Brain pericyte (primary cell): ENCODE results near the gene NRXN3.

Source experiments
- DNase-seq: peaks from one replicate; pipeline ENCODE4 v3.0.0-alpha.2; 2012; ENCODE audit warnings: low read depth, low spot score

NRXN3 gene

GRCh38 chr14:78637489-78637888, 467.3 kb downstream of the NRXN3 start:
- no peak for DNase-seq

- no peak for DNase-seq
Observed at GRCh38 chr14:78637908-78638475, 467.8 kb downstream of the NRXN3 start.

GRCh38 chr14:78638926-78639325, 468.8 kb downstream of the NRXN3 start:
- no peak for DNase-seq

GRCh38 chr14:78644824-78645559, 474.8 kb downstream of the NRXN3 start:
- no peak for DNase-seq

GRCh38 chr14:78652727-78653126, 482.6 kb downstream of the NRXN3 start:
- no peak for DNase-seq

GRCh38 chr14:78653173-78653572, 483.0 kb downstream of the NRXN3 start:
- no peak for DNase-seq

GRCh38 chr14:78657451-78657850, 487.3 kb downstream of the NRXN3 start:
- DNase-seq: no peak

- no peak for DNase-seq
Observed at GRCh38 chr14:78664841-78665240, 494.7 kb downstream of the NRXN3 start.

- no peak for DNase-seq
Observed at GRCh38 chr14:78666336-78667056, 496.3 kb downstream of the NRXN3 start.

- DNase-seq: no peak
Observed at GRCh38 chr14:78667141-78667540, 497.0 kb downstream of the NRXN3 start.

GRCh38 chr14:78673845-78674244, 503.7 kb downstream of the NRXN3 start:
- DNase-seq: no peak

- no peak for DNase-seq
Observed at GRCh38 chr14:78674820-78675219, 504.6 kb downstream of the NRXN3 start.

GRCh38 chr14:78683206-78683605, 513.0 kb downstream of the NRXN3 start:
- DNase-seq: no peak

GRCh38 chr14:78683981-78684380, 513.8 kb downstream of the NRXN3 start:
- DNase-seq: no peak

- no peak for DNase-seq
Observed at GRCh38 chr14:78688503-78688902, 518.3 kb downstream of the NRXN3 start.

GRCh38 chr14:78690836-78691235, 520.7 kb downstream of the NRXN3 start:
- DNase-seq: no peak

GRCh38 chr14:78697341-78697740, 527.2 kb downstream of the NRXN3 start:
- no peak for DNase-seq

- DNase-seq: no peak
Observed at GRCh38 chr14:78698991-78699390, 528.8 kb downstream of the NRXN3 start.

- no peak for DNase-seq
Observed at GRCh38 chr14:78700236-78700635, 530.1 kb downstream of the NRXN3 start.

- no peak for DNase-seq
Observed at GRCh38 chr14:78701246-78701645, 531.1 kb downstream of the NRXN3 start.

- DNase-seq: no peak
Observed at GRCh38 chr14:78704965-78705364, 534.8 kb downstream of the NRXN3 start.

- no peak for DNase-seq
Observed at GRCh38 chr14:78705989-78706388, 535.8 kb downstream of the NRXN3 start.
